AG08395 (cell line): ENCODE data around the gene UBXN2A.
"Not testable (repeated sequence)": the region's sequence is repeated elsewhere in the genome, so short reads cannot be mapped to it uniquely, and the experiment has no call there.

ENCODE experiments used
- DNase-seq: peaks from one replicate; pipeline ENCODE4 v3.0.0; 2012; ENCODE audit warnings: mixed read lengths, low spot score

UBXN2A gene

GRCh38 chr2:23940718-23941620, 706 bp downstream of the UBXN2A start:
- DNase-seq: peak; percentile 35

GRCh38 chr2:23941644-23942043, 1.4 kb downstream of the UBXN2A start:
- DNase-seq: no peak

- no peak for DNase-seq
Observed at GRCh38 chr2:23943666-23944065, 3.4 kb downstream of the UBXN2A start.

- no peak for DNase-seq
Observed at GRCh38 chr2:23944527-23944926, 4.3 kb downstream of the UBXN2A start.

GRCh38 chr2:23944976-23945375, 4.7 kb downstream of the UBXN2A start:
- DNase-seq: peak; percentile 14

- DNase-seq: no peak
Observed at GRCh38 chr2:23947350-23947749, 7.1 kb downstream of the UBXN2A start.

- not testable (repeated sequence) for DNase-seq
Observed at GRCh38 chr2:23952558-23952957, 12.3 kb downstream of the UBXN2A start.

- no peak for DNase-seq
Observed at GRCh38 chr2:23953625-23954024, 13.4 kb downstream of the UBXN2A start.

GRCh38 chr2:23954325-23955014, 14.2 kb downstream of the UBXN2A start:
- DNase-seq: no peak

GRCh38 chr2:23967846-23968245, 27.6 kb downstream of the UBXN2A start:
- no peak for DNase-seq

GRCh38 chr2:23976883-23977282, 36.6 kb downstream of the UBXN2A start:
- no peak for DNase-seq

- peak; percentile 43 for DNase-seq
Observed at GRCh38 chr2:23988371-23988770, 48.1 kb downstream of the UBXN2A start.

GRCh38 chr2:23992931-23993330, 52.7 kb downstream of the UBXN2A start:
- no peak for DNase-seq

GRCh38 chr2:23993736-23994269, 53.5 kb downstream of the UBXN2A start:
- DNase-seq: no peak

GRCh38 chr2:23994567-23994966, 54.3 kb downstream of the UBXN2A start:
- DNase-seq: no peak

GRCh38 chr2:24007693-24008092, 67.4 kb downstream of the UBXN2A start:
- no peak for DNase-seq

- DNase-seq: no peak
Observed at GRCh38 chr2:24008672-24009366, 68.6 kb downstream of the UBXN2A start.

GRCh38 chr2:24009367-24009679, 69.1 kb downstream of the UBXN2A start:
- no peak for DNase-seq

- peak; percentile 42 for DNase-seq
Observed at GRCh38 chr2:24009680-24010476, 69.6 kb downstream of the UBXN2A start, which contains the start of gene MFSD2B. Gene MFSD2B, plus strand, starts transcription at chr2:24010085. Its CDS starts 12 bp downstream, at chr2:24010097.

GRCh38 chr2:24010477-24011249, 70.4 kb downstream of the UBXN2A start:
- DNase-seq: no peak
